Measurements from ENCODE around the gene SSR4. TPM values are rescaled to one million over a fixed set of nuclear protein-coding genes. Genes with fewer than 3 reads are reported as not detected.
"Not testable (repeated sequence)": the region's sequence is repeated elsewhere in the genome, so short reads cannot be mapped to it uniquely, and the experiment has no call there.

SSR4 gene
- polyA plus RNA-seq (2013, experiment 1 of 2), result 194 TPM
- 190 TPM for polyA plus RNA-seq (2013, experiment 2 of 2)

DNA sequence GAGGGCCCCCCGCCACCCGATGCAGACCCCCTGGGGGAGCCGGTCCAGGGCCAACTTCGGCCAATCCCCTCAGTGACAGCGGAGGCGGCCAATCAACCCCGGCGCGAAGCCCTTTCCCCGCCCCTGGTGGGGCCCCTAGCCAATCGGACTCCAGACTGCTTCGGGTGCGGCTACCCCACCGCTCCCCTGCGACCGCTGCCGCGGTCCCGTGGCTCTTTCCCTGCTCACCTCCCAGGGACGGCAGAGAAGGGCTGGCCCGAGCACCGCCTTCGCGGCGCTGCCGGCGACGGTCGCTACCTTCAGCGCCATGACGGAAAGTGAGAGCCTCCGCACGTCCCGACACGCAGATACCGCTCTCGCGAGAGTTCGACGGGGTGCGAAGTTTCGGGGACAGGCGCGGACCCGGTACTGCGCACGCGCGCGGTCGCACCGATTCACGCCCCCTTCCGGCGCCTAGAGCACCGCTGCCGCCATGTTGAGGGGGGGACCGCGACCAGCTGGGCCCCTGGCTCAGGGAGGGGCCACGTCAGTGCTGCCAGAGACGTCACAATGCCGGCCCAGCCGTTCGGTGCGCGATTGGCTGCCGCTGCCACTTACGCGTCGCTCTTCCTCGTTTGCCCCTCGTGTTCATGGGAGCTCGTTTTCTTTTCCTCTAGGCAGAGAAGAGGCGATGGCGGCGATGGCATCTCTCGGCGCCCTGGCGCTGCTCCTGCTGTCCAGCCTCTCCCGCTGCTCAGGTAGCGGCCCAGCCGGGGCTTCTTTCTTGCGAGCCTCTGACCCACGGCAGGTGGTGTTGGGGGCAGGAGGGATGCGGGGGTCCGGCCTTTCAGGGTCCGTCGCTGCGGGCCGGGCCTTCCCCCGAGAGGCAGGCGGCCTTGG, at the start of gene SSR4, which contains the start of gene IDH3G:
SSR4 (plus strand) TSS at position 651 of the 879 bp plus-strand sequence; CDS start at position 671, 20 bp downstream.
IDH3G (minus strand) TSS at position 358 of the 879 bp plus-strand sequence; CDS start at position 309, 49 bp downstream.
- Histone ChIP-seq H2BK12ac (ENCODE audit: low read length) (no peak within 1 kb of the TSS), H3K27ac (replicated peaks; ENCODE audit: low read length) (peak within 1 kb of the TSS; percentile 68), H3K4ac (ENCODE audit: low read length) (peak within 1 kb of the TSS; percentile 53), H3K27me3 (ENCODE audit: control insufficient read depth in 3 of 3, insufficient read depth in 3 of 3, low read depth in 1 of 3, low read length in 3 of 3) (peaks cover 0 to 14% (median 0%) of the 10 kb centered on the region in 3 experiments), H3K18ac (ENCODE audit: low read length) (peak within 1 kb of the TSS; percentile 99), H3K4me2 (ENCODE audit: insufficient read depth, low read length, poor library complexity, severe bottlenecking) (peak within 1 kb of the TSS; percentile 66), H2BK120ac (ENCODE audit: low read depth, low read length) (no peak within 1 kb of the TSS), H3K4me3 (ENCODE audit: low read length in 2 of 2) (peak within 1 kb of the TSS; percentile 78 to 93), H4K91ac (ENCODE audit: low read depth, low read length, poor library complexity) (no peak within 1 kb of the TSS), H3K4me1 (ENCODE audit: control insufficient read depth in 2 of 2, insufficient read depth in 1 of 2, low read depth in 1 of 2, low read length in 2 of 2) (peaks cover 5% of the 10 kb centered on the region in 2 donors), H3K36me3 (replicated peaks in 1 of 2; ENCODE audit: control insufficient read depth in 2 of 2, insufficient read depth in 2 of 2, low read length in 2 of 2) (peaks cover 5 to 48% of the 10 kb centered on the region in 2 donors), H3K9me3 (replicated peaks in 1 of 2; ENCODE audit: control insufficient read depth in 2 of 2, insufficient read depth in 1 of 2, low read depth in 1 of 2, low read length in 2 of 2) (peaks cover 0 to 4% of the 10 kb centered on the region in 2 donors), H3K9ac (ENCODE audit: low read depth, low read length, poor library complexity) (peak within 1 kb of the TSS; percentile 98), H3K23ac (ENCODE audit: low read depth, low read length, poor library complexity) (peak within 1 kb of the TSS; percentile 31), H3K14ac (ENCODE audit: low read length) (peak within 1 kb of the TSS; percentile 56), H4K8ac (ENCODE audit: low read depth, low read length) (no peak within 1 kb of the TSS), H2AFZ (ENCODE audit: low read length) (peak within 1 kb of the TSS; percentile 91), H2BK5ac (ENCODE audit: low read length) (no peak within 1 kb of the TSS), H3K79me1 (ENCODE audit: low read depth, low read length) (peaks cover 6% of the 10 kb centered on the region), H2AK5ac (ENCODE audit: low read depth, low read length) (no peak within 1 kb of the TSS), H2BK15ac (ENCODE audit: low read length) (no peak within 1 kb of the TSS)
- DNase-seq (ENCODE audit: low spot score), result peak; percentile 91
- no CpG with 5 or more reads among the region's 92 CpGs for WGBS, 2 donors (ENCODE audit: extremely low coverage in 2 of 2, insufficient read length in 2 of 2, insufficient replicate concordance in 1 of 2)

DNA sequence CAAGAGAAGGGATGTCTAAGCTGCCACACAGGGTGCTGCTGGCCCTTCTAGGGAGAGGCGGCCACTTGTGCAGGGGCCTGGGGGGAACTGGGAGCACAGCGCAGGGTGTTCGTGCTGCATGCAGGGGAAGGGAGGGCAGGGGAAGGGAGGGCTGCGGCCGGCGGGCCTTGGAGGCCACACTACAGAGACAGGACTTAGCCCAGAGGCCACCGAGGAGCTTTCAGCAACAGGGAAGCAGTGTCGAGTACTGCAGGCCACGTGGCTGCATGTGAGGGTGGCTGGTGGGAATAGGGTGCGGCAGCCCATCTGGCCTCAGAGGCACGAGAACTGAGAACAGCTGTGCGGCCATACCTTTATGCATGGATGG, 49.4 kb upstream of the SSR4 start:
- no CpG with 5 or more reads among the region's 12 CpGs for WGBS, 2 donors (ENCODE audit: extremely low coverage in 2 of 2, insufficient read length in 2 of 2, insufficient replicate concordance in 1 of 2)

DNA sequence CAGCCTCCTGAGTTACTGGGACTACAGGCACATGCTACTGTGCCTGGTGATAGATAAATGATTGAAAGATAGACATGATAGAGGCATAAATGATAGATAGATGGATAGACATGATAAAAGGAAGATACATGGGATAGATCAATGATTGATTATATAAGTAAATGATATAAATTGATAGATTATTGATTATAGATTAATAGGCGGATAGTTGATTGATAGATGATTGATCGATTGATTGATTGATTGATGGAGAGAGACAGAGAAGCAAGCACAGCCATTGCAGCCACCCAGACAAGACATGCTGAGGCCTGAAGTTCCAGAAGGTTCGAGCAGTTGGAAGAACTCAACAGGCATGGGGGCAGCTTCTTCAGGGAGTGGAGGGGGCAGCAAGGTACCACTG, 48.1 kb upstream of the SSR4 start:
- Histone ChIP-seq H2BK120ac (ENCODE audit: low read depth, low read length) (no peak overlapping the region), H3K4me2 (ENCODE audit: insufficient read depth, low read length, poor library complexity, severe bottlenecking) (no peak overlapping the region), H2BK12ac (ENCODE audit: low read length) (no peak overlapping the region), H2AFZ (ENCODE audit: low read length) (no peak overlapping the region), H2BK15ac (ENCODE audit: low read length) (no peak overlapping the region), H3K27me3 (ENCODE audit: control insufficient read depth in 3 of 3, insufficient read depth in 3 of 3, low read depth in 1 of 3, low read length in 3 of 3) (no peaks in the 10 kb centered on the region), H3K23ac (ENCODE audit: low read depth, low read length, poor library complexity) (no peak overlapping the region), H3K9me3 (replicated peaks in 1 of 2; ENCODE audit: control insufficient read depth in 2 of 2, insufficient read depth in 1 of 2, low read depth in 1 of 2, low read length in 2 of 2) (no peaks in the 10 kb centered on the region), H4K8ac (ENCODE audit: low read depth, low read length) (no peak overlapping the region), H3K36me3 (replicated peaks in 1 of 2; ENCODE audit: control insufficient read depth in 2 of 2, insufficient read depth in 2 of 2, low read length in 2 of 2) (no peaks in the 10 kb centered on the region), H2AK5ac (ENCODE audit: low read depth, low read length) (no peak overlapping the region), H3K27ac (replicated peaks; ENCODE audit: low read length) (no peak overlapping the region), H4K91ac (ENCODE audit: low read depth, low read length, poor library complexity) (no peak overlapping the region), H3K79me1 (ENCODE audit: low read depth, low read length) (no peaks in the 10 kb centered on the region), H3K4ac (ENCODE audit: low read length) (no peak overlapping the region), H2BK5ac (ENCODE audit: low read length) (no peak overlapping the region), H3K4me1 (ENCODE audit: control insufficient read depth in 2 of 2, insufficient read depth in 1 of 2, low read depth in 1 of 2, low read length in 2 of 2) (no peaks in the 10 kb centered on the region), H3K14ac (ENCODE audit: low read length) (no peak overlapping the region), H3K4me3 (ENCODE audit: low read length in 2 of 2) (no peak overlapping the region), H3K9ac (ENCODE audit: low read depth, low read length, poor library complexity) (no peak overlapping the region), H3K18ac (ENCODE audit: low read length) (no peak overlapping the region)
- DNase-seq (ENCODE audit: low spot score), result no peak
- 95 to 100% methylated on average over 2 of the region's 3 CpGs for WGBS, 2 donors (ENCODE audit: extremely low coverage in 2 of 2, insufficient read length in 2 of 2, insufficient replicate concordance in 1 of 2)

More for the DNA sequence above, 49.4 kb upstream of the SSR4 start:
- not testable (repeated sequence) for H3K27me3 ChIP-seq (ENCODE audit: control insufficient read depth in 3 of 3, insufficient read depth in 3 of 3, low read depth in 1 of 3, low read length in 3 of 3); H3K23ac ChIP-seq (ENCODE audit: low read depth, low read length, poor library complexity); H3K4me2 ChIP-seq (ENCODE audit: insufficient read depth, low read length, poor library complexity, severe bottlenecking); H2BK15ac ChIP-seq (ENCODE audit: low read length); H4K91ac ChIP-seq (ENCODE audit: low read depth, low read length, poor library complexity); H3K79me1 ChIP-seq (ENCODE audit: low read depth, low read length); H3K14ac ChIP-seq (ENCODE audit: low read length); H3K18ac ChIP-seq (ENCODE audit: low read length); H3K9ac ChIP-seq (ENCODE audit: low read depth, low read length, poor library complexity); H3K4me3 ChIP-seq (ENCODE audit: low read length in 2 of 2); H3K27ac ChIP-seq (replicated peaks; ENCODE audit: low read length); H2BK5ac ChIP-seq (ENCODE audit: low read length); H3K4me1 ChIP-seq (ENCODE audit: control insufficient read depth in 2 of 2, insufficient read depth in 1 of 2, low read depth in 1 of 2, low read length in 2 of 2); H2AK5ac ChIP-seq (ENCODE audit: low read depth, low read length); H2BK12ac ChIP-seq (ENCODE audit: low read length); H3K4ac ChIP-seq (ENCODE audit: low read length); H4K8ac ChIP-seq (ENCODE audit: low read depth, low read length); H2AFZ ChIP-seq (ENCODE audit: low read length); H3K36me3 ChIP-seq (replicated peaks in 1 of 2; ENCODE audit: control insufficient read depth in 2 of 2, insufficient read depth in 2 of 2, low read length in 2 of 2); H2BK120ac ChIP-seq (ENCODE audit: low read depth, low read length); H3K9me3 ChIP-seq (replicated peaks in 1 of 2; ENCODE audit: control insufficient read depth in 2 of 2, insufficient read depth in 1 of 2, low read depth in 1 of 2, low read length in 2 of 2); DNase-seq (ENCODE audit: low spot score)

DNA sequence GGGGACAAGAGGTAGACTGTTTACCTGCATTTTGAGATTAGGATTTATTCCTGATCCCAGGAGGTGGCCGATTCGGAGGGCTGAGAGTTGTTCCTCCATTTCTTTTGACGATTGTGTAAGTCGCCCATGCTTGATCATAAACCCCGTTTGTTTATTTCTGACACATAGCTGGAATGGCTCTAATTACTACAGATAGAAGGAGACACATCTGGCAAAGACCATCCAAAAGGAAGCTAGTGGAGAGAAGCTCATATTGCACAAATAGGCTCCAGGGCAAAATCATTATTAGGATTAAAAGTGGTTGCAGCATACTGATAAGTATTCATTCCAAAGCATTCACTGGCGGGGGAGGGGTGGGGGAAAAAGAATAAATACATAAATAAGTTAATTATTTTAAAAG, 47.5 kb upstream of the SSR4 start:
- not testable (repeated sequence) for H2BK5ac ChIP-seq (ENCODE audit: low read length); H3K23ac ChIP-seq (ENCODE audit: low read depth, low read length, poor library complexity); H3K4ac ChIP-seq (ENCODE audit: low read length); H4K8ac ChIP-seq (ENCODE audit: low read depth, low read length); H3K9ac ChIP-seq (ENCODE audit: low read depth, low read length, poor library complexity); H4K91ac ChIP-seq (ENCODE audit: low read depth, low read length, poor library complexity); H3K9me3 ChIP-seq (replicated peaks in 1 of 2; ENCODE audit: control insufficient read depth in 2 of 2, insufficient read depth in 1 of 2, low read depth in 1 of 2, low read length in 2 of 2); H2AK5ac ChIP-seq (ENCODE audit: low read depth, low read length); H3K4me3 ChIP-seq (ENCODE audit: low read length in 2 of 2); H3K36me3 ChIP-seq (replicated peaks in 1 of 2; ENCODE audit: control insufficient read depth in 2 of 2, insufficient read depth in 2 of 2, low read length in 2 of 2); H3K79me1 ChIP-seq (ENCODE audit: low read depth, low read length); DNase-seq (ENCODE audit: low spot score); H3K27ac ChIP-seq (replicated peaks; ENCODE audit: low read length); H3K4me2 ChIP-seq (ENCODE audit: insufficient read depth, low read length, poor library complexity, severe bottlenecking); H3K14ac ChIP-seq (ENCODE audit: low read length); H3K27me3 ChIP-seq (ENCODE audit: control insufficient read depth in 3 of 3, insufficient read depth in 3 of 3, low read depth in 1 of 3, low read length in 3 of 3); H2BK120ac ChIP-seq (ENCODE audit: low read depth, low read length); H3K18ac ChIP-seq (ENCODE audit: low read length); H3K4me1 ChIP-seq (ENCODE audit: control insufficient read depth in 2 of 2, insufficient read depth in 1 of 2, low read depth in 1 of 2, low read length in 2 of 2); H2AFZ ChIP-seq (ENCODE audit: low read length); H2BK12ac ChIP-seq (ENCODE audit: low read length); H2BK15ac ChIP-seq (ENCODE audit: low read length)
- WGBS, 2 donors (ENCODE audit: extremely low coverage in 2 of 2, insufficient read length in 2 of 2, insufficient replicate concordance in 1 of 2), result no CpG with 5 or more reads among the region's 6 CpGs

Measured in neuronal stem cell (in vitro differentiated cells).